H7 (cell line): Measurements from ENCODE around the gene HSBP1L1. TPM values are rescaled to one million over a fixed set of nuclear protein-coding genes. Genes with fewer than 3 reads are reported as not detected.

Experiments used
- DNase-seq: peaks from one replicate; pipeline ENCODE4 v3.0.0; 2012
- H3K27me3 ChIP-seq: 2 replicates; pipeline ENCODE4 v1.6.0; 2011; ENCODE audit warnings: mild to moderate bottlenecking, low read length; ENCODE audit not compliant: control insufficient read depth, insufficient read depth
- H3K36me3 ChIP-seq: replicated peaks from 2 replicates; pipeline ENCODE4 v1.5.1; 2011; ENCODE audit warnings: low read length; ENCODE audit not compliant: control insufficient read depth, insufficient read depth
- H3K4me3 ChIP-seq: 2 replicates; pipeline ENCODE4 v1.5.1; 2011; ENCODE audit warnings: low read depth, mild to moderate bottlenecking, control low read depth, low read length, moderate library complexity; ENCODE audit not compliant: insufficient read depth
- total RNA-seq: library from RNA; depleted of rRNA; stranded (reverse); fragments of >200 nt; shearing (Covaris generic); gene quantifications from 2 replicates; pipeline ENCODE4 v1.2.3, GENCODE V29; 2014

The HSBP1L1 gene
- total RNA-seq, 1 experiment from 2014 or later = 2.8 TPM

- Histone ChIP-seq H3K27me3 (no peaks in the 10 kb centered on the region), H3K36me3 (peaks cover 25% of the 10 kb centered on the region), H3K4me3 (no peak overlapping the region)
- no peak for DNase-seq
Measured at GRCh38 chr18:79972720-79973119, 8.3 kb downstream of the HSBP1L1 start.

GRCh38 chr18:79973517-79973916 is 9.1 kb downstream of the HSBP1L1 start:
- H3K36me3 ChIP-seq = peaks cover 25% of the 10 kb centered on the region
- no peaks in the 10 kb centered on the region for H3K27me3 ChIP-seq
- H3K4me3 ChIP-seq = no peak overlapping the region
- no peak for DNase-seq

GRCh38 chr18:79974025-79974654 is 9.7 kb downstream of the HSBP1L1 start:
- Histone ChIP-seq H3K36me3 (peaks cover 25% of the 10 kb centered on the region), H3K27me3 (no peaks in the 10 kb centered on the region), H3K4me3 (no peak overlapping the region)
- no peak for DNase-seq

GRCh38 chr18:79975043-79975442 is 10.6 kb downstream of the HSBP1L1 start:
- DNase-seq = no peak
- no peak overlapping the region for H3K4me3 ChIP-seq
- peaks cover 25% of the 10 kb centered on the region for H3K36me3 ChIP-seq
- no peaks in the 10 kb centered on the region for H3K27me3 ChIP-seq

GRCh38 chr18:79975985-79976680 is 11.7 kb downstream of the HSBP1L1 start:
- DNase-seq = no peak
- Histone ChIP-seq H3K27me3 (no peaks in the 10 kb centered on the region), H3K4me3 (no peak overlapping the region), H3K36me3 (peaks cover 25% of the 10 kb centered on the region)

GRCh38 chr18:79979843-79980242 is 15.4 kb downstream of the HSBP1L1 start:
- DNase-seq = no peak
- Histone ChIP-seq H3K36me3 (peaks cover 9% of the 10 kb centered on the region), H3K27me3 (no peaks in the 10 kb centered on the region), H3K4me3 (no peak overlapping the region)

- no peak overlapping the region for H3K4me3 ChIP-seq
- DNase-seq = no peak
- H3K36me3 ChIP-seq = peaks cover 12% of the 10 kb centered on the region
- no peaks in the 10 kb centered on the region for H3K27me3 ChIP-seq
Measured at GRCh38 chr18:79980585-79980984, 16.1 kb downstream of the HSBP1L1 start.

GRCh38 chr18:79982736-79983135 is 18.3 kb downstream of the HSBP1L1 start:
- H3K4me3 ChIP-seq = no peak overlapping the region
- DNase-seq = no peak
- peaks cover 7% of the 10 kb centered on the region for H3K36me3 ChIP-seq
- H3K27me3 ChIP-seq = no peaks in the 10 kb centered on the region

- DNase-seq = no peak
- Histone ChIP-seq H3K36me3 (peaks cover 7% of the 10 kb centered on the region), H3K4me3 (no peak overlapping the region), H3K27me3 (no peaks in the 10 kb centered on the region)
Measured at GRCh38 chr18:79983253-79983652, 18.8 kb downstream of the HSBP1L1 start.

- no peak for DNase-seq
- H3K4me3 ChIP-seq = no peak overlapping the region
- no peaks in the 10 kb centered on the region for H3K27me3 ChIP-seq
Measured at GRCh38 chr18:79983793-79984192, 19.4 kb downstream of the HSBP1L1 start.

GRCh38 chr18:79985172-79985571 is 20.7 kb downstream of the HSBP1L1 start:
- Histone ChIP-seq H3K36me3 (peaks cover 7% of the 10 kb centered on the region), H3K27me3 (no peaks in the 10 kb centered on the region), H3K4me3 (no peak overlapping the region)
- no peak for DNase-seq

More at GRCh38 chr18:79983793-79984192, 19.4 kb downstream of the HSBP1L1 start:
- H3K36me3 ChIP-seq = peaks cover 7% of the 10 kb centered on the region

GRCh38 chr18:79986726-79987125 is 22.3 kb downstream of the HSBP1L1 start:
- H3K36me3 ChIP-seq = peaks cover 7% of the 10 kb centered on the region
- H3K27me3 ChIP-seq = no peaks in the 10 kb centered on the region
- no peak for DNase-seq
- H3K4me3 ChIP-seq = no peak overlapping the region

- peaks cover 7% of the 10 kb centered on the region for H3K36me3 ChIP-seq
- DNase-seq = no peak
- peak overlapping the region; percentile 97 for H3K4me3 ChIP-seq
- no peaks in the 10 kb centered on the region for H3K27me3 ChIP-seq
Measured at GRCh38 chr18:79987566-79987965, 23.1 kb downstream of the HSBP1L1 start.

- DNase-seq = no peak
- Histone ChIP-seq H3K36me3 (peaks cover 7% of the 10 kb centered on the region), H3K4me3 (peak overlapping the region; percentile 97), H3K27me3 (no peaks in the 10 kb centered on the region)
Measured at GRCh38 chr18:79988071-79988450, 23.6 kb downstream of the HSBP1L1 start.

- peak; percentile 91 for DNase-seq
- Histone ChIP-seq H3K36me3 (peaks cover 7% of the 10 kb centered on the region), H3K4me3 (peak within 1 kb of the TSS; percentile 97), H3K27me3 (no peaks in the 10 kb centered on the region)
Measured at GRCh38 chr18:79988451-79989194, 24.2 kb downstream of the HSBP1L1 start, which contains the start of gene TXNL4A. Gene TXNL4A (minus strand): TSS chr18:79988563. CDS start chr18:79988392, 171 bp downstream.
